RWPE2 (cell line): ENCODE measurements around the gene VPS41.

Experiments used
- ATAC-seq: fragments of 200-7000 bp; cut with Tn5 transposase; 3 replicates; pipeline ENCODE4 v1.9.1; 2021; ENCODE audit warnings: low read depth
- DNase-seq: peaks from one replicate; pipeline ENCODE4 v3.0.0-alpha.2; 2020; ENCODE audit warnings: low spot score
- H3K27ac ChIP-seq: fragments of 450-650 bp; 2 replicates; pipeline ENCODE4 v1.5.1; 2017; ENCODE audit warnings: mild to moderate bottlenecking; ENCODE audit not compliant: poor library complexity, severe bottlenecking
- H3K27me3 ChIP-seq: fragments of 250-450 bp; sonication (Bioruptor Pico); 2 replicates; pipeline ENCODE4 v1.5.1; 2021; ENCODE audit warnings: mild to moderate bottlenecking, moderate library complexity; ENCODE audit not compliant: insufficient read depth, poor library complexity, severe bottlenecking
- H3K36me3 ChIP-seq: fragments of 250-450 bp; sonication (Bioruptor Pico); 2 replicates; pipeline ENCODE4 v1.5.1; 2020; ENCODE audit warnings: low read depth, mild to moderate bottlenecking, moderate library complexity
- H3K4me1 ChIP-seq: fragments of 250-450 bp; sonication (Bioruptor Pico); 2 replicates; pipeline ENCODE4 v1.5.1; 2021; ENCODE audit warnings: mild to moderate bottlenecking, moderate library complexity; ENCODE audit not compliant: insufficient read depth, poor library complexity, severe bottlenecking
- H3K4me3 ChIP-seq: fragments of 250-450 bp; sonication (Bioruptor Pico); 2 replicates; pipeline ENCODE4 v1.5.1; 2021; ENCODE audit warnings: mild to moderate bottlenecking, moderate library complexity; ENCODE audit not compliant: severe bottlenecking
- H3K9me3 ChIP-seq: fragments of 250-450 bp; sonication (Bioruptor Pico); 2 replicates; pipeline ENCODE4 v1.5.1; 2021; ENCODE audit warnings: mild to moderate bottlenecking, moderate library complexity; ENCODE audit not compliant: severe bottlenecking
- CTCF ChIP-seq: fragments of 450-650 bp; IDR thresholded peaks from one replicate; pipeline ENCODE4 v1.5.1; 2017; ENCODE audit warnings: mild to moderate bottlenecking, moderate library complexity; ENCODE audit not compliant: poor library complexity, severe bottlenecking

VPS41 gene

GRCh38 chr7:38938001-38938485, 29.1 kb upstream of the VPS41 start:
- no peak overlapping the region for H3K4me3 ChIP-seq
- TF ChIP-seq CTCF = no peak
- no peak for DNase-seq
- H3K36me3 ChIP-seq = no peaks in the 10 kb centered on the region
- no peaks in the 10 kb centered on the region for H3K4me1 ChIP-seq
- no peaks in the 10 kb centered on the region for H3K27me3 ChIP-seq
- no peak for ATAC-seq
- no peak overlapping the region for H3K27ac ChIP-seq
- H3K9me3 ChIP-seq = no peaks in the 10 kb centered on the region

GRCh38 chr7:38936641-38937040, 27.6 kb upstream of the VPS41 start:
- H3K4me1 ChIP-seq = no peaks in the 10 kb centered on the region
- no peaks in the 10 kb centered on the region for H3K9me3 ChIP-seq
- no peak overlapping the region for H3K27ac ChIP-seq
- H3K27me3 ChIP-seq = no peaks in the 10 kb centered on the region
- no peak for DNase-seq
- H3K4me3 ChIP-seq = no peak overlapping the region
- no peak for TF ChIP-seq CTCF
- no peaks in the 10 kb centered on the region for H3K36me3 ChIP-seq
- ATAC-seq = no peak

- no peak overlapping the region for H3K27ac ChIP-seq
- no peak for TF ChIP-seq CTCF
- no peak overlapping the region for H3K4me3 ChIP-seq
- ATAC-seq = peak; percentile 81
- H3K27me3 ChIP-seq = no peaks in the 10 kb centered on the region
- H3K4me1 ChIP-seq = no peaks in the 10 kb centered on the region
- no peaks in the 10 kb centered on the region for H3K36me3 ChIP-seq
- H3K9me3 ChIP-seq = no peaks in the 10 kb centered on the region
- no peak for DNase-seq
These were observed 25.5 kb upstream of the VPS41 start for GRCh38 chr7:38934536-38934935.

- Histone ChIP-seq H3K27me3 (no peaks in the 10 kb centered on the region), H3K4me1 (no peaks in the 10 kb centered on the region), H3K4me3 (no peak overlapping the region), H3K9me3 (no peaks in the 10 kb centered on the region), H3K27ac (no peak overlapping the region), H3K36me3 (no peaks in the 10 kb centered on the region)
- DNase-seq (no peak), ATAC-seq (no peak)
- no peak for TF ChIP-seq CTCF
These were observed 25.1 kb upstream of the VPS41 start for GRCh38 chr7:38934051-38934450.

GRCh38 chr7:38932509-38933168, 23.6 kb upstream of the VPS41 start:
- ATAC-seq (peak; percentile 38; the same call in 1 of the 3 replicates), DNase-seq (no peak)
- H3K4me3 ChIP-seq = no peak overlapping the region
- TF ChIP-seq CTCF = peak; percentile 91
- no peaks in the 10 kb centered on the region for H3K4me1 ChIP-seq
- no peaks in the 10 kb centered on the region for H3K36me3 ChIP-seq
- H3K27me3 ChIP-seq = no peaks in the 10 kb centered on the region
- H3K9me3 ChIP-seq = no peaks in the 10 kb centered on the region
- no peak overlapping the region for H3K27ac ChIP-seq
